Smooth muscle cell (in vitro differentiated cells): ENCODE measurements around the gene CAPS2. TPM values are rescaled to one million over a fixed set of nuclear protein-coding genes. Genes with fewer than 3 reads are reported as not detected.

Experiments
- DNase-seq: peaks from one replicate; lab custom pipeline; 2025; ENCODE audit not compliant: unreplicated experiment; lab: John Stamatoyannopoulos, UW
- H2AFZ ChIP-seq: fragments of 200-600 bp; sonication (generic); 2 replicates; pipeline ENCODE4 v1.6.0; 2016; ENCODE audit warnings: antibody characterized with exemption, low read depth, mild to moderate bottlenecking
- H3F3A ChIP-seq: fragments of 200-600 bp; sonication (generic); 2 replicates; pipeline ENCODE4 v1.6.0; 2017; ENCODE audit warnings: antibody characterized with exemption, low read depth
- H3K27ac ChIP-seq: fragments of 200-600 bp; sonication (generic); 2 replicates; pipeline ENCODE4 v1.5.1; 2016; ENCODE audit warnings: low read depth, mild to moderate bottlenecking
- H3K27me3 ChIP-seq: fragments of 200-600 bp; sonication (generic); 2 replicates; pipeline ENCODE4 v1.6.1; 2016; ENCODE audit warnings: low read depth, mild to moderate bottlenecking
- H3K36me3 ChIP-seq: fragments of 200-600 bp; sonication (generic); 2 replicates; pipeline ENCODE4 v1.5.1; 2016; ENCODE audit warnings: low read depth
- H3K4me1 ChIP-seq: fragments of 200-600 bp; sonication (generic); 2 replicates; pipeline ENCODE4 v1.5.1; 2016; ENCODE audit warnings: low read depth
- H3K4me2 ChIP-seq: fragments of 200-600 bp; sonication (generic); 2 replicates; pipeline ENCODE4 v1.6.0; 2016; ENCODE audit warnings: mild to moderate bottlenecking
- H3K4me3 ChIP-seq: fragments of 200-600 bp; sonication (generic); 2 replicates; pipeline ENCODE4 v1.5.1; 2016; ENCODE audit warnings: mild to moderate bottlenecking
- H3K79me2 ChIP-seq: fragments of 200-600 bp; sonication (generic); 2 replicates; pipeline ENCODE4 v1.6.0; 2016; ENCODE audit warnings: low read depth, mild to moderate bottlenecking
- H3K9ac ChIP-seq: fragments of 200-600 bp; sonication (generic); 2 replicates; pipeline ENCODE4 v1.6.0; 2016; ENCODE audit warnings: low read depth
- H3K9me3 ChIP-seq: fragments of 200-600 bp; sonication (generic); replicated peaks from 2 replicates; pipeline ENCODE4 v1.5.1; 2016; ENCODE audit warnings: low read depth
- H4K20me1 ChIP-seq: fragments of 200-600 bp; sonication (generic); 2 replicates; pipeline ENCODE4 v1.6.0; 2016; ENCODE audit warnings: low read depth
- WGBS: methylation state at CpG from one replicate; pipeline ENCODE4 v1.1.7; 2016; ENCODE audit warnings: low lambda C conversion rate; 5-methylcytosine and 5-hydroxymethylcytosine counted together
- polyA plus RNA-seq: library from polyadenylated mRNA; unstranded; fragments of >200 nt; fragmentation: Nextera tagmentation; extraction: Ambion mirVana; gene quantifications from 2 replicates; pipeline ENCODE4 v1.2.1, GENCODE V29; 2016
- total RNA-seq: library from RNA; depleted of rRNA; stranded (reverse); fragments of >200 nt; gene quantifications from 2 replicates; pipeline ENCODE4 v1.2.3, GENCODE V29; 2014
- TF ChIP-seq, protein P1 (sequence below): fragments of 200-600 bp; sonication (generic); IDR thresholded peaks from 2 replicates; pipeline ENCODE4 v1.5.1; 2017; ENCODE audit warnings: borderline replicate concordance, mild to moderate bottlenecking, antibody characterized with exemption; ENCODE audit not compliant: insufficient read depth, poor library complexity, severe bottlenecking

CAPS2 gene
- total and polyA plus RNA-seq, 2 experiments from 2014 or later: 0.66 to 3.7 TPM

DNA sequence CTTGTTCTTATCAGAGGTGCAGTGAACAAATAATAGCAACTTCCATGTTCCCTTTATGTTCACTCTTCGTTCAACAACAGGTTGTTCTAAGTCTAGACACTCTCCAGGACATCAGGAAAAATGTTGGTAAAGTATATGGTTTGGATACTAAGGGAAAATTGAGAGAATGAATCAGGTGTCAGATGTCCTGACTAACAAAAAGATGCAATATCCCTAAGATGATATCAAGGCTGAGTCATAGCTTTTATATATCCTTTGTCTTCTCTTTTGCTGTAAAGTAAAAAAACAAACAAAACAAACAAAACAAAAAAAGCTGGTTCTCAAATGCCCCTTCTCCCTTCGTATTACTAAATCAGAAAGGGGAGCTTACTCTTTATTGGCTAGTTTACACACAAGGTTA, 15.4 kb upstream of the CAPS2 start:
- Histone ChIP-seq H3K4me3 (no peak overlapping the region), H4K20me1 (no peaks in the 10 kb centered on the region), H3K79me2 (no peaks in the 10 kb centered on the region), H3K9ac (no peak overlapping the region), H3K4me2 (no peak overlapping the region), H3K27me3 (no peaks in the 10 kb centered on the region), H2AFZ (no peak overlapping the region), H3F3A (no peaks in the 10 kb centered on the region), H3K36me3 (no peaks in the 10 kb centered on the region), H3K27ac (no peak overlapping the region), H3K9me3 (no peaks in the 10 kb centered on the region), H3K4me1 (no peaks in the 10 kb centered on the region)
- WGBS: 80% methylated on average over 2 of the region's 2 CpGs
- TF ChIP-seq, protein P1, sequence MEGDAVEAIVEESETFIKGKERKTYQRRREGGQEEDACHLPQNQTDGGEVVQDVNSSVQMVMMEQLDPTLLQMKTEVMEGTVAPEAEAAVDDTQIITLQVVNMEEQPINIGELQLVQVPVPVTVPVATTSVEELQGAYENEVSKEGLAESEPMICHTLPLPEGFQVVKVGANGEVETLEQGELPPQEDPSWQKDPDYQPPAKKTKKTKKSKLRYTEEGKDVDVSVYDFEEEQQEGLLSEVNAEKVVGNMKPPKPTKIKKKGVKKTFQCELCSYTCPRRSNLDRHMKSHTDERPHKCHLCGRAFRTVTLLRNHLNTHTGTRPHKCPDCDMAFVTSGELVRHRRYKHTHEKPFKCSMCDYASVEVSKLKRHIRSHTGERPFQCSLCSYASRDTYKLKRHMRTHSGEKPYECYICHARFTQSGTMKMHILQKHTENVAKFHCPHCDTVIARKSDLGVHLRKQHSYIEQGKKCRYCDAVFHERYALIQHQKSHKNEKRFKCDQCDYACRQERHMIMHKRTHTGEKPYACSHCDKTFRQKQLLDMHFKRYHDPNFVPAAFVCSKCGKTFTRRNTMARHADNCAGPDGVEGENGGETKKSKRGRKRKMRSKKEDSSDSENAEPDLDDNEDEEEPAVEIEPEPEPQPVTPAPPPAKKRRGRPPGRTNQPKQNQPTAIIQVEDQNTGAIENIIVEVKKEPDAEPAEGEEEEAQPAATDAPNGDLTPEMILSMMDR: no peak
- no peak for DNase-seq

DNA sequence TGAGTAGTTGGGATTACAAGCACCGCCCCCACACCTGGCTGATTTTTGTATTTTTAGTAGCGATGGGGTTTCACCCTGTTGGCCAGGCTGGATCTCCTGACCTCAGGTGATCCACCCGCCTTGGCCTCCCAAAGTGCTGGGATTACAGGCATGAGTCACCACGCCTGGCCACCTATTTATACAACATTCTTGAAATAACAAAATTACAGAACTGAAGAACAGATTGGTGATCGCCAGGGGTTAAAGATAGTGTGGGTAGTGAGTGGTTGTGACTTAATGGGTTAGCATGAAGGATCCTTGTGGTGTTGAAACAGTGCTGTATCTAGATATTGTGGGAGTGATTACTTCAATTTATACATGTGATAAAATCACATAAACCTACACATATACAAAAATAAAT, 11.7 kb upstream of the CAPS2 start:
- Histone ChIP-seq H3K4me1 (no peaks in the 10 kb centered on the region), H3F3A (no peaks in the 10 kb centered on the region), H3K4me2 (no peak overlapping the region), H3K27ac (no peak overlapping the region), H3K9ac (no peak overlapping the region), H3K4me3 (no peak overlapping the region), H3K27me3 (no peaks in the 10 kb centered on the region), H3K79me2 (no peaks in the 10 kb centered on the region), H3K9me3 (no peaks in the 10 kb centered on the region), H4K20me1 (no peaks in the 10 kb centered on the region), H3K36me3 (no peaks in the 10 kb centered on the region), H2AFZ (no peak overlapping the region)
- TF ChIP-seq, protein P1: no peak
- WGBS: 84% methylated on average over 5 of the region's 5 CpGs
- no peak for DNase-seq

DNA sequence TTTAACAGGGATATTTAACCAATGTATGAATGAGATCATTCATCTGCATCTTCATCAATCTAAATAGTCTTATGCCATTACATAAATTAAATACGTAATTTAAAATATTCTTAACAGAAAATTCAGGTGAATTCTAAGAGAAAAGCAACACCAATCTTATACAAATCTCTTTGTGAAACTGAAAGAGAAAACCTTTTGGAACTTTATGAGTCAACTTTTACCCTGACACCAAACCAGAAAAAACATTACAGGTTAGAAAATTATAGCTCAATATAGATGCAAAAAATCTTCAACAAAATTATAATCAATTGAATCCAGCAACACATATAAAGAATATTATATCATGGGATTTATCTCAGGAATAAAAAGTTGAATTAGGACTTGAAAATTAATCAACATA, 7.8 kb upstream of the CAPS2 start:
- Histone ChIP-seq H3K4me2 (no peak overlapping the region), H3K9ac (no peak overlapping the region), H3K27ac (no peak overlapping the region), H3K79me2 (no peaks in the 10 kb centered on the region), H3K27me3 (no peaks in the 10 kb centered on the region), H2AFZ (no peak overlapping the region), H3K36me3 (no peaks in the 10 kb centered on the region), H4K20me1 (no peaks in the 10 kb centered on the region), H3K9me3 (no peaks in the 10 kb centered on the region), H3K4me1 (no peaks in the 10 kb centered on the region), H3F3A (no peaks in the 10 kb centered on the region), H3K4me3 (no peak overlapping the region)
- TF ChIP-seq, protein P1: no peak
- 97% methylated on average over 1 of the region's 1 CpG for WGBS
- DNase-seq: no peak

DNA sequence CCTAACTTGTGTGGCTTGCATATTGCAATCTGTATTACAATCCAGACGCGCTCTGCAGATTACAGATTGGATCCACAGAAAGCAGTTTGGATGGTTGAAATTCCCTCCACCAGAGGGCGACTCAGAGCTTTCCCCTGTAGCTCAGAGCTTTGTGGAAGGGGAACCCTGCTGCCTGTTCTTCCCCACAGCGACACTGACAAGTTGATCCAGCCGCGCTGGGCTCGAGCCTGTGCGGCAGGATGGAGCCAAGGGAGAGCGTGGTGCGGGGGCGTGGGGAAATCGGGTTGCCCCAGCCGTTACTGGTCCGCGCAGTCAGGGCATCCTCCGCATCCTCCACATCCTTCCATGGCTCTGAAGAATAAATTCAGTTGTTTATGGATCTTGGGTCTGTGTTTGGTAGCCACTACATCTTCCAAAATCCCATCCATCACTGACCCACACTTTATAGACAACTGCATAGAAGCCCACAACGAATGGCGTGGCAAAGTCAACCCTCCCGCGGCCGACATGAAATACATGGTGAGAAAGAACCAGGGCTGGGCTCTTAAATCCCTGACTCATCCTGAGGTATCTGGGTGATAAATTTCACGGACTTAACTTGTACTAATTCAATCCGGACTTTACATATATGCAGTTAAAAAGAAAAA, 4.4 kb upstream of the CAPS2 start, which contains the start of gene GLIPR1L1:
Gene GLIPR1L1 (plus strand): TSS at position 287 of the 647 bp plus-strand sequence. CDS start 59 bp downstream, at position 346.
- peaks cover 3% of the 10 kb centered on the region for H3K4me1 ChIP-seq
- no peaks in the 10 kb centered on the region for H3K36me3 ChIP-seq
- TF ChIP-seq, protein P1: peak; percentile 95
- no peaks in the 10 kb centered on the region for H3K27me3 ChIP-seq
- H3K9me3 ChIP-seq: no peaks in the 10 kb centered on the region
- H3K4me2 ChIP-seq: peak within 1 kb of the TSS; percentile 82
- WGBS: 3% methylated on average over 23 of the region's 23 CpGs
- no peak within 1 kb of the TSS for H2AFZ ChIP-seq
- peak within 1 kb of the TSS; percentile 46 for H3K4me3 ChIP-seq
- H3K79me2 ChIP-seq: no peaks in the 10 kb centered on the region
- peak within 1 kb of the TSS; percentile 46 for H3K9ac ChIP-seq
- H3F3A ChIP-seq: no peaks in the 10 kb centered on the region
- H4K20me1 ChIP-seq: no peaks in the 10 kb centered on the region
- H3K27ac ChIP-seq: peak within 1 kb of the TSS; percentile 45
- peak; percentile 54 for DNase-seq
